ENCODE results near the gene FHIT.

DNA sequence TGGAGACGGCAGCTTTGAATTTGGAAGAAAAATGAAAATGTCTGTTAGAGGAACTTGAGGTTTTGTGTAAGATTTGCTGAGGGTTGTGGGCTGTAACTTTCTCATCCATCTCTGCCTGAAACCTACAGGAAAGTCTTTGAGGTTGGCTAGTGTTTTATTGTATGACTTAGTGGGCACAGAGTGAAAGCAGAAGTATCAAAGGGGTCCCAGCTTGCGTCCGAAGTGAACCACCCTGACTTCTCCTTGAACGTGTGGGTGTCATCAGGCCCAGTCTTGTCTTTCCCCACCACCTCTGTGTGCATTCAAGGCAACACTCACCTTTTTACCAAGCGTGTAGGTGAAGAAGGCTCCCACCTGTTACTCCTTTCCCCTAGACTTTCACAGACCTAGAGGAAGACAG is 1519.3 kb downstream of the FHIT start:
- TF ChIP-seq, protein P1, sequence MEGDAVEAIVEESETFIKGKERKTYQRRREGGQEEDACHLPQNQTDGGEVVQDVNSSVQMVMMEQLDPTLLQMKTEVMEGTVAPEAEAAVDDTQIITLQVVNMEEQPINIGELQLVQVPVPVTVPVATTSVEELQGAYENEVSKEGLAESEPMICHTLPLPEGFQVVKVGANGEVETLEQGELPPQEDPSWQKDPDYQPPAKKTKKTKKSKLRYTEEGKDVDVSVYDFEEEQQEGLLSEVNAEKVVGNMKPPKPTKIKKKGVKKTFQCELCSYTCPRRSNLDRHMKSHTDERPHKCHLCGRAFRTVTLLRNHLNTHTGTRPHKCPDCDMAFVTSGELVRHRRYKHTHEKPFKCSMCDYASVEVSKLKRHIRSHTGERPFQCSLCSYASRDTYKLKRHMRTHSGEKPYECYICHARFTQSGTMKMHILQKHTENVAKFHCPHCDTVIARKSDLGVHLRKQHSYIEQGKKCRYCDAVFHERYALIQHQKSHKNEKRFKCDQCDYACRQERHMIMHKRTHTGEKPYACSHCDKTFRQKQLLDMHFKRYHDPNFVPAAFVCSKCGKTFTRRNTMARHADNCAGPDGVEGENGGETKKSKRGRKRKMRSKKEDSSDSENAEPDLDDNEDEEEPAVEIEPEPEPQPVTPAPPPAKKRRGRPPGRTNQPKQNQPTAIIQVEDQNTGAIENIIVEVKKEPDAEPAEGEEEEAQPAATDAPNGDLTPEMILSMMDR (IDR thresholded peaks at IDR 0.05) = no peak
- TF ChIP-seq POLR2A (IDR thresholded peaks at IDR 0.05; ENCODE audit: low read depth) = no peak

Measured in esophagus muscularis mucosa (tissue), 3 donors.